H1 (cell line): ENCODE results near the gene TAMALIN. TPM values are rescaled to one million over a fixed set of nuclear protein-coding genes. Genes with fewer than 3 reads are reported as not detected.

Experiments
- CEBPB ChIP-seq: IDR thresholded peaks from 2 replicates; pipeline ENCODE4 v1.6.1; 2012; ENCODE audit warnings: low read depth, low read length
- CHD2 ChIP-seq: IDR thresholded peaks from 2 replicates; pipeline ENCODE4 v1.6.1; 2012; ENCODE audit warnings: low read length, improper control_type of control experiment
- CHD7 ChIP-seq: fragments of 300-600 bp; sonication (generic); IDR thresholded peaks from 2 replicates; pipeline ENCODE4 v1.7.1; 2012; ENCODE audit warnings: low read length, moderate library complexity, mild to moderate bottlenecking, inconsistent platforms; ENCODE audit not compliant: insufficient replicate concordance
- E2F6 ChIP-seq: IDR thresholded peaks from 2 replicates; pipeline ENCODE4 v1.6.1; 2012; ENCODE audit warnings: inconsistent platforms
- EGR1 ChIP-seq: IDR thresholded peaks from 2 replicates; pipeline ENCODE4 v1.6.1; 2011; ENCODE audit warnings: low read depth, low read length, borderline replicate concordance
- HDAC6 ChIP-seq: IDR thresholded peaks from one replicate; pipeline ENCODE4 v1.7.1; 2012; ENCODE audit warnings: low read depth, mild to moderate bottlenecking, inconsistent platforms, low read length, moderate library complexity
- KDM4A ChIP-seq: IDR thresholded peaks from one replicate; pipeline ENCODE4 v1.7.1; 2012; ENCODE audit warnings: low read depth, mild to moderate bottlenecking, moderate library complexity, low read length, inconsistent platforms; ENCODE audit not compliant: severe bottlenecking
- POLR2A ChIP-seq, 2 experiments: IDR thresholded peaks; 1 replicate in 1 of 2; 2 replicates in 1 of 2; pipeline ENCODE4 v1.6.1; 2011; ENCODE audit warnings: low read depth in 2 of 2, low read length in 2 of 2, mild to moderate bottlenecking in 2 of 2; ENCODE audit errors: control extremely low read depth in 1 of 2
- TAF1 ChIP-seq: IDR thresholded peaks from 2 replicates; pipeline ENCODE4 v1.6.1; 2011; ENCODE audit warnings: mild to moderate bottlenecking, low read depth, low read length
- ZNF274 ChIP-seq: IDR thresholded peaks from 2 replicates; pipeline ENCODE4 v1.7.0; 2012; ENCODE audit warnings: low read length, borderline replicate concordance; ENCODE audit errors: extremely low read depth
- polyA plus RNA-seq, 7 experiments: library from polyadenylated mRNA; depleted of rRNA in 3 of 7; stranded (reverse) in 5 of 7; unstranded in 2 of 7; fragments of >200 nt in 5 of 7; fragments of 200-250 nt in 2 of 7; gene quantifications; 1 replicate in 5 of 7; 2 replicates in 1 of 7; 4 replicates in 1 of 7; pipeline versions ENCODE4 v1.2.1 to v1.2.3, GENCODE V29; 2011 to 2013; ENCODE audit warnings: missing spikeins in 2 of 7, mixed read lengths in 2 of 7
- total RNA-seq: library from RNA; stranded (reverse); fragmentation: NEBNext Ultra II Directional; extraction: Animal tissue kit (Norgen Biotek cat#: 25700); gene quantifications from 2 replicates; pipeline ENCODE4 v1.2.1, GENCODE V29; 2021

The TAMALIN gene
- total and polyA plus RNA-seq, 2 of the 8 experiments (the other 6 are each of a cell fraction or from before 2014, with no cell fraction given), result 2.6 to 4.9 TPM

- no peak for TF ChIP-seq CHD7
- no peak for TF ChIP-seq CEBPB
- TF ChIP-seq TAF1, result no peak
- no peak for TF ChIP-seq CHD2
- no peak for TF ChIP-seq ZNF274
- TF ChIP-seq EGR1, result no peak
- no peak for TF ChIP-seq E2F6
- TF ChIP-seq KDM4A, result no peak
- TF ChIP-seq POLR2A (IDR thresholded peaks at IDR 0.05; ENCODE audit: control extremely low read depth in 1 of 2, low read depth in 2 of 2, low read length in 2 of 2), result no peak
- no peak for TF ChIP-seq HDAC6
Observed at GRCh38 chr12:52020539-52021336, 14.0 kb downstream of the TAMALIN start (continued).
